Measurements from ENCODE around the gene HOXD11.

The HOXD11 gene

DNA sequence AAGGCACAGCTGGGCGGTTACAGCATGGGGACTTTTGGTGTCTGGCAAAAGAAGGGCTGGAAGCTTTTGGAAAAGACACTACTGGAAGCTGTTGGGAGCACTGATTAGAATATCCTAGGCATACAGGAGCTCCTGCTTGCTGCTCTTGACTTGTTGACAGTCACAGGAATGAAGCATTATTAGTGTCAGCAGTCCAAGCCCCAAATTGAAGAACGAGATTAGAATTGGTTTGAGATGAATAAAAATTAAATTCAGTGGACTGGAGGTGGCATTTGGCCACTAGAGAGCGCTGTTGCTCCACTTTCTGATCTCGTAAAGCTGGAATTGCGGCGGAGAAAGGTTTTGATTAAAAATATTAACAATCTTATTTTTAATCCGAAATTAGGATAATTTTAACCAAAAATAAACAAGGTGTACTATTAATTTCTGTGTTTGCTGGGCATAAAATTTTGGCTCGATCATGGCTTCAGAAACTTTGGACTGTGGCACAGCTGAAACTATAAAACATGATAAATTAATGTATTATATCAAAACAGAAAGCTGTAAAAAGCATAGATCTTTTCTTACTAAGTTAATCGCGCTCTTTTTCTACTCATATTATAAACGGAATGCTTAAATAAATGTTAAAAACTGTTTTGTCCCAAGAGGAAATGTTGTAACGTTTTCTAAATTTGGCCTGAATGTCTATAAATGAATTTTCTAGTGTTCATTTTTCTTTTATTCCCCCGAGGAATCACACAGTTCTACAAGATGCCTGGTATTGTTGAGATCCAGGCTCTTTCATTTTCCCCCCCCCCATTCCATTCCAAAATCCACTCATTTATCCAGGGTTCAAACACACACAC, 20.1 kb downstream of the HOXD11 start:
- no peaks in the 10 kb centered on the region for H3K36me3 ChIP-seq
- intact Hi-C loops (cut with DNase I; ENCODE audit: low total_unique reads) = loop anchor here (5.0 kb wide), 2 partner anchors 330 to 510 kb away; no protein-coding TSS in a partner anchor
- peaks cover 0 to 48% (median 34%) of the 10 kb centered on the region in 4 donors for H3K4me1 ChIP-seq
- TF ChIP-seq, protein P1, sequence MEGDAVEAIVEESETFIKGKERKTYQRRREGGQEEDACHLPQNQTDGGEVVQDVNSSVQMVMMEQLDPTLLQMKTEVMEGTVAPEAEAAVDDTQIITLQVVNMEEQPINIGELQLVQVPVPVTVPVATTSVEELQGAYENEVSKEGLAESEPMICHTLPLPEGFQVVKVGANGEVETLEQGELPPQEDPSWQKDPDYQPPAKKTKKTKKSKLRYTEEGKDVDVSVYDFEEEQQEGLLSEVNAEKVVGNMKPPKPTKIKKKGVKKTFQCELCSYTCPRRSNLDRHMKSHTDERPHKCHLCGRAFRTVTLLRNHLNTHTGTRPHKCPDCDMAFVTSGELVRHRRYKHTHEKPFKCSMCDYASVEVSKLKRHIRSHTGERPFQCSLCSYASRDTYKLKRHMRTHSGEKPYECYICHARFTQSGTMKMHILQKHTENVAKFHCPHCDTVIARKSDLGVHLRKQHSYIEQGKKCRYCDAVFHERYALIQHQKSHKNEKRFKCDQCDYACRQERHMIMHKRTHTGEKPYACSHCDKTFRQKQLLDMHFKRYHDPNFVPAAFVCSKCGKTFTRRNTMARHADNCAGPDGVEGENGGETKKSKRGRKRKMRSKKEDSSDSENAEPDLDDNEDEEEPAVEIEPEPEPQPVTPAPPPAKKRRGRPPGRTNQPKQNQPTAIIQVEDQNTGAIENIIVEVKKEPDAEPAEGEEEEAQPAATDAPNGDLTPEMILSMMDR (IDR thresholded peaks at IDR 0.05) = peak; percentile 79 to 87
- H3K27me3 ChIP-seq = peaks cover 0 to 74% of the 10 kb centered on the region in 2 donors
- H3K4me3 ChIP-seq = no peak overlapping the region
- peak in 1 of 2 donors; percentile 63 for DNase-seq
- H3K27ac ChIP-seq = no peak overlapping the region
- H3K9me3 ChIP-seq = no peaks in the 10 kb centered on the region

DNA sequence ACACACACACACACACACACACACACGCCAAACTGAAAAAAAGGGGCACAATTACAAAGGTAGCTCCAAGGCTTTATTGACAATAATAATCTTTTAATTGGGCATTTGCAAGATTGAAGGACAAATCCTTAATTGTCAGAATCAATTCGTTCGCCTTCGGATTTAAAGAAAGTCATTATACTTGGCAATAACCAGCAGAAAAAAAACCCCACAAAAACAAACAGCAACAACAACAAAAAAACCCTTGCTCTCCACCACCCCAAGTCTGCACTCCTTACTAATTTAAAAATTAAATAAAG, 20.6 kb downstream of the HOXD11 start:
- H3K9me3 ChIP-seq = no peaks in the 10 kb centered on the region
- H3K27ac ChIP-seq = no peak overlapping the region
- DNase-seq = no peak
- intact Hi-C loops (cut with DNase I; ENCODE audit: low total_unique reads) = loop anchor here (5.0 kb wide), 2 partner anchors 330 to 510 kb away; no protein-coding TSS in a partner anchor
- peaks cover 0 to 48% (median 29%) of the 10 kb centered on the region in 4 donors for H3K4me1 ChIP-seq
- H3K4me3 ChIP-seq = no peak overlapping the region
- H3K36me3 ChIP-seq = no peaks in the 10 kb centered on the region
- TF ChIP-seq, protein P1 (IDR thresholded peaks at IDR 0.05) = no peak
- peaks cover 0 to 73% of the 10 kb centered on the region in 2 donors for H3K27me3 ChIP-seq

DNA sequence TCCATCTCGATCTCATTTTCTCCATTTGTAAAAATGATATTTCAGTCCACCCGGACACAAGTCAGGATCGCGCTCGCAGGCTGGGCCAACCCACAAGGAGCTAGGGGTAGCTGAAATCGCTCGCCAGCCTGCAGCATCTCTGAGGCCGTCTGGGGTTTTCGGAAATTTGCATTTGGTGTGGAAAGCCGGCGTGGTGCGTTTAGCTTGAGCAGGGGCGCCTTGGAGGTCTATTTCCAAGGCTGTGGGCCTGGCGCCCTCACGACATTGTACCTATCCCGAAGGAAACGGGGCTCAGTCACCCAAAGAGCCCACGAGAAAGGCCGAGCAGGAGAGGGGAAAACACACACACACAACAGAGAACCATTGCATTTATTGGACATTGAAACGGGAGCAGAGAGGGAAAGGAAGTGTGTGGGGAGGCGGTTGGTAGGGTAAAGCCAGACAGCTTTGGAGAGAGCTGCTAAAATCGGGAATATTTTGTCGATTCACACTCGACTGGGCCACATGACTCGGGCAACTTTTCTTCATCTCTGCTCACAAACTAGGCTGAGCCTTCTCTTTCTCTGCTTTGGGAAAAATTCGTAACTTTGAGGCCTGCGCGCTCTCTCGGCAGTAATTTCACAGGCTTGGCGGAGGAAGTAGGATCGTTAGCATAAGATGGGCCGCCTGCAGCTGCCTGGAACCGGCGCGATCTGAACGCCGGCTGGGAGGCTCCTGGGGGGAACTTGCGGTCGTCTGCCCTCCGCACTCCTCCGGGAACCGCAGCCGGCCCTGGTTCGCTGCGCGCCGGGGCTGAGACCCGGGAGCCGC, 21.3 kb downstream of the HOXD11 start:
- Histone ChIP-seq H3K27me3 (peaks cover 0 to 68% of the 10 kb centered on the region in 2 donors), H3K4me3 (peak overlapping the region; percentile 60 to 72), H3K36me3 (no peaks in the 10 kb centered on the region), H3K4me1 (peaks cover 0 to 48% (median 25%) of the 10 kb centered on the region in 4 donors), H3K9me3 (no peaks in the 10 kb centered on the region), H3K27ac (peak overlapping the region; percentile 79 to 95)
- TF ChIP-seq, protein P1 (IDR thresholded peaks at IDR 0.05) = no peak
- no peak for DNase-seq
- intact Hi-C loops (cut with DNase I; ENCODE audit: low total_unique reads) = loop anchor here (5.0 kb wide), 2 partner anchors 329 to 509 kb away; no protein-coding TSS in a partner anchor

DNA sequence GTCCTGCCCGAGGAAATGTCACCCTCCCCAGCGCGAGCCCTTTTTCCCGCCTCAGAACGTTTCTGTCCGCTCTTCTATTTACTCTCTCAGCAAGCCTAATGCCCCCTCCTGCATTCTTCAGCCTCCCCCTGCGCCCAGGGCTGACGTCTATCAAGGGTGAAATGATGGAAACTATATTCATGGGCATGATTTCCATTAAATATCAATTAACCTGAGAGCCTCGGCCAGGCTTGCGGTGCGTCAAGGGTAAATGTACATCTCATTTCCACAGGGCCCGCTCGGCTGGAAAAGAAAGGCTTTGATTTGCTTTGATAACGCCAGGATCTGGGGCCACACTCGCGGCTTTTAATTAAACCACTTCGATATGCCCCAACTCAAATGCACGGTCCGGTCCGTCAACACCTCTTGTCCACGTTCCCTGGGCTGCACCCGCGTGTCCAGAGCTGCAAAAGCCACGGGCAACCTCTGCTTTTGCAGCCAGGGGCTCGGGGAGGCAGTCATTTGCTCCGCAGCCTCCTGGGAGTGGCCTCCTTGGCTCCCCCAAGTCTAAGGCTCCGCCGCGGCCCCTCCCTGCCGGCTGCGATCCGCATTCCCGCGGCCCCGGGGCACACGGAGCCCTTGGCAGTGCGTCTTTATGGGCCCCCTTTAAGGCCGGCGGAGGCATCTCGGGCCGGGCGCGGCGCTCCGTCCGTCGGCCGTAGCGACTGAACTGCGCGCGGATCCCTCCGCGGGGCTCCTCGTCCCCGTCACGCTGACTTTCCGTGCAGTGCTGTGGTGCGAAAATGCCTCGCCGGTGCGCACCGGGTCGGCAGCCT, 22.1 kb downstream of the HOXD11 start, which contains the start of gene HOXD8:
Gene HOXD8, plus strand, starts transcription at position 724 of the 815 bp plus-strand sequence. CDS start 662 bp downstream, outside the sequence.
- intact Hi-C loops (cut with DNase I; ENCODE audit: low total_unique reads) = loop anchor here (5.0 kb wide), 2 partner anchors 328 to 508 kb away; no protein-coding TSS in a partner anchor
- peaks cover 0 to 61% of the 10 kb centered on the region in 2 donors for H3K27me3 ChIP-seq
- TF ChIP-seq, protein P1 (IDR thresholded peaks at IDR 0.05) = no peak
- peak within 1 kb of the TSS; percentile 60 to 72 for H3K4me3 ChIP-seq
- peak in 1 of 2 donors; percentile 85 for DNase-seq
- H3K9me3 ChIP-seq = no peaks in the 10 kb centered on the region
- peaks cover 0 to 49% (median 24%) of the 10 kb centered on the region in 4 donors for H3K4me1 ChIP-seq
- H3K36me3 ChIP-seq = no peaks in the 10 kb centered on the region
- peak within 1 kb of the TSS; percentile 79 to 95 for H3K27ac ChIP-seq

DNA sequence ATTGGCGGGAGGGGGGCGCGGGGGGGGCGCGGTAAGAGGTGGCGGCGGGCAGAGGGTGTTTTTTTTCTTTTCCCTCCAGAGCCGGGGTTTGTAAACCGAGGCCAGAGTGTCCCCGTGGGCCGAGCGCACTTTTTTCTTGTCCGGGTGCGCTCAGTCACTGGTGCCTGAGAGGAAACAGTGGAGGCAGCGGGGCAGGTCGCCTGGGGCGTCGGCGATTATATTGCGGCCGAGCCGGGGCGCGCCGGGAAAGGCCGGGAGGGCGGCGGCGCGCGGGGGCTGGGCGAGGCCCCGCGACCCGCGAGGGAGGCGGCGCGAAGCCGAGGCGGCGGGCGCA, 22.7 kb downstream of the HOXD11 start:
- intact Hi-C loops (cut with DNase I; ENCODE audit: low total_unique reads) = loop anchor here (5.0 kb wide), 2 partner anchors 328 to 508 kb away; no protein-coding TSS in a partner anchor

More for the DNA sequence above, 22.7 kb downstream of the HOXD11 start:
- Histone ChIP-seq H3K36me3 (no peaks in the 10 kb centered on the region), H3K4me3 (peak overlapping the region; percentile 60 to 72), H3K9me3 (no peaks in the 10 kb centered on the region), H3K27ac (peak overlapping the region; percentile 79 to 95), H3K27me3 (peaks cover 0 to 55% of the 10 kb centered on the region in 2 donors), H3K4me1 (peaks cover 0 to 49% (median 24%) of the 10 kb centered on the region in 4 donors)
- DNase-seq = no peak
- TF ChIP-seq, protein P1 (IDR thresholded peaks at IDR 0.05) = no peak
